Measurements from ENCODE around the gene TACC2.

DNA sequence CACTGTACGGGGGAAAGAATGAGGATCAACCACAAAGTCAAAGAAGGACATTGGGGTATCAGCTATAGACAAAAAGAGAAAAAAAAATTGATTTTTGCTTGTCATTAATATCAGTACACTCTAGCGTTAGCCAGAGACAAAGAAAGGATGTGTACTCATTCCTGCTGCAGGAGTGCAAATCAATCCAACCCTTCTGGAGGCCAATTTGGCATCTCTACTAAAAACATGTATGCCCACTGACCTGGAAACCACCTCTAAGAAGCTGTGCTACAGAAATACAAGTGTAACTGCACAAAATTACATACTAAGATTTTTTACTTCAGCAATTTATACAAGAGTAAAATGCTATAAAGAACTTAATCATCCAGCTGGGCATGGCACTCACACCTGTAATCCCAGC lies 27.5 kb upstream of the TACC2 start:
- TF ChIP-seq, protein P1, sequence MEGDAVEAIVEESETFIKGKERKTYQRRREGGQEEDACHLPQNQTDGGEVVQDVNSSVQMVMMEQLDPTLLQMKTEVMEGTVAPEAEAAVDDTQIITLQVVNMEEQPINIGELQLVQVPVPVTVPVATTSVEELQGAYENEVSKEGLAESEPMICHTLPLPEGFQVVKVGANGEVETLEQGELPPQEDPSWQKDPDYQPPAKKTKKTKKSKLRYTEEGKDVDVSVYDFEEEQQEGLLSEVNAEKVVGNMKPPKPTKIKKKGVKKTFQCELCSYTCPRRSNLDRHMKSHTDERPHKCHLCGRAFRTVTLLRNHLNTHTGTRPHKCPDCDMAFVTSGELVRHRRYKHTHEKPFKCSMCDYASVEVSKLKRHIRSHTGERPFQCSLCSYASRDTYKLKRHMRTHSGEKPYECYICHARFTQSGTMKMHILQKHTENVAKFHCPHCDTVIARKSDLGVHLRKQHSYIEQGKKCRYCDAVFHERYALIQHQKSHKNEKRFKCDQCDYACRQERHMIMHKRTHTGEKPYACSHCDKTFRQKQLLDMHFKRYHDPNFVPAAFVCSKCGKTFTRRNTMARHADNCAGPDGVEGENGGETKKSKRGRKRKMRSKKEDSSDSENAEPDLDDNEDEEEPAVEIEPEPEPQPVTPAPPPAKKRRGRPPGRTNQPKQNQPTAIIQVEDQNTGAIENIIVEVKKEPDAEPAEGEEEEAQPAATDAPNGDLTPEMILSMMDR (IDR thresholded peaks at IDR 0.05), result no peak
- no peak for TF ChIP-seq POLR2A (IDR thresholded peaks at IDR 0.05)
